Measurements from ENCODE around the gene GALNT18. TPM values are rescaled to one million over a fixed set of nuclear protein-coding genes. Genes with fewer than 3 reads are reported as not detected.

Gene GALNT18
- total and polyA plus RNA-seq, 2 of the 4 experiments (the other 2 are of a cell fraction): 9.5 to 11.3 TPM

DNA sequence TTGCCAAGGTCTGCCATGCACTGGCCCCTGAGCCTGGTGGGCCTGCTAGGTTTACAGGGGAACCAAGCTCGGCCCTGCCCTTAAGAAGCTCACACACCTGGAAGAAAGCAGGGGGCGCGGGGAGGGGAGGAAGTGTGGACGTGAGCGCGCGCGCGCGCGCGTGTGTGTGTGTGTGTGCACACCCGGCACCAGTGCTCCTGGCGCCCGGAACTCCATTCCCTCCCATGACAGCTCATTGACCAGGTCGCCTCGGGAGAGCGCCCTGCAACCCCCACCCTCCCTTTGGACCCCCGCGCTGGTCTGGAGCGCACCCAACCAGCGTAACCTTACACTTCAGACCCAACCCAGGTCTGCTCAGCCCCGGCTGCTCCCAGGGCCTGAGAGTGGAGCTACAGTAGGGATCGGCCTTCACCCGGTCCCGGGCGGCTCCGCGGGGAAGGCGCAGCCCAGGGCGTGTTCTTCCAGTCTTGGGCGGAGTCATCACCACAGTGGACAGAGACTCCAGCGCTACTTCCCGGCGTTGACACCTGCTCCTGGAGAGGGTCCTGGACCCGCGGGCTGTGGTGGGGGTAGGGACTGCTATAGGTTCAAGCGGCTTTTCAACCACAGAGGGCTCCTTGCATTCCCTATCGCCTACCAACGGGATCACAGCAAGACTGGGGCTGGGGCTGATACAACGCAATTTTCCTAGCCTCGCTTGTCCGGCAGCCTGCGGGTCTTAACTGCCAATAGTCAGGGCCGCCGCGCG lies 1.5 kb downstream of the GALNT18 start:
- Histone ChIP-seq H2BK120ac (ENCODE audit: low read depth, low read length) (no peak overlapping the region), H4K20me1 (ENCODE audit: insufficient read depth, low read length) (no peaks in the 10 kb centered on the region; the same call in 1 of the 2 replicates), H3K9me3 (ENCODE audit: control insufficient read depth, insufficient read depth, low read length) (no peaks in the 10 kb centered on the region), H4K91ac (ENCODE audit: insufficient read depth, low read depth, low read length) (no peak overlapping the region), H3K14ac (replicated peaks; ENCODE audit: low read depth, low read length) (no peak overlapping the region), H3K4ac (ENCODE audit: low read depth, low read length) (no peak overlapping the region), H3K18ac (ENCODE audit: low read depth, low read length) (no peak overlapping the region), H3K9ac (ENCODE audit: low read depth, low read length) (peak overlapping the region; percentile 10), H4K5ac (ENCODE audit: low read depth, low read length) (no peak overlapping the region), H3K9me1 (ENCODE audit: insufficient read depth, low read length) (0 out of 2 replicates have a peak, but pooled peaks cover 3% of the 10 kb centered on the region), H3K4me3 (ENCODE audit: insufficient read depth, low read depth, low read length) (peak overlapping the region; percentile 48), H3K79me1 (ENCODE audit: low read depth in 1 of 2, low read length in 2 of 2) (no peaks in the 10 kb centered on the region), H2AK5ac (ENCODE audit: low read depth, low read length) (no peak overlapping the region), H4K8ac (ENCODE audit: low read depth in 2 of 2, low read length in 2 of 2) (no peak overlapping the region), H3K4me2 (ENCODE audit: low read depth, low read length) (peak overlapping the region; percentile 86), H3K4me1 (ENCODE audit: control insufficient read depth, insufficient read depth, low read length) (peaks cover 4% of the 10 kb centered on the region), H3K36me3 (ENCODE audit: control insufficient read depth, insufficient read depth, low read length) (no peaks in the 10 kb centered on the region), H2BK20ac (ENCODE audit: low read depth, low read length) (no peak overlapping the region), H3K56ac (ENCODE audit: extremely low read depth, insufficient read depth, low read length) (no peak overlapping the region), H2BK5ac (ENCODE audit: low read depth, low read length, poor library complexity, severe bottlenecking) (no peak overlapping the region), H3K23ac (ENCODE audit: low read depth, low read length) (no peak overlapping the region), H2AFZ (replicated peaks; ENCODE audit: low read length, poor library complexity) (peak overlapping the region; percentile 91), H2BK15ac (ENCODE audit: low read depth, low read length) (no peak overlapping the region), H3K27ac (ENCODE audit: insufficient read depth, low read length) (no peak overlapping the region; the same call in 1 of the 2 replicates), H2AK9ac (replicated peaks; ENCODE audit: low read depth, low read length, poor library complexity) (no peak overlapping the region), H3K27me3 (ENCODE audit: control insufficient read depth, insufficient read depth, low read length) (peaks cover 20% of the 10 kb centered on the region)
- peak; percentile 12 for DNase-seq
- no TSS peak for BruUV-seq (replicated peaks)
- 3% methylated on average over 11 of the region's 48 CpGs; no CpG with 5 or more reads in 1 of the 2 experiments for WGBS, 2 experiments (ENCODE audit: extremely low coverage in 2 of 2, insufficient read length in 1 of 2)
- POLR2A ChIA-PET (ENCODE audit: unreplicated experiment): no interaction called here
- no peak for TF ChIP-seq MAZ (IDR thresholded peaks at IDR 0.05; ENCODE audit: borderline replicate concordance, low read depth, low read length)
- TF ChIP-seq BHLHE40 (IDR thresholded peaks at IDR 0.05; ENCODE audit: low read depth, low read length): no peak
- no peak for TF ChIP-seq SMC3 (IDR thresholded peaks at IDR 0.05; ENCODE audit: low read depth, low read length)
- TF ChIP-seq, protein P1, sequence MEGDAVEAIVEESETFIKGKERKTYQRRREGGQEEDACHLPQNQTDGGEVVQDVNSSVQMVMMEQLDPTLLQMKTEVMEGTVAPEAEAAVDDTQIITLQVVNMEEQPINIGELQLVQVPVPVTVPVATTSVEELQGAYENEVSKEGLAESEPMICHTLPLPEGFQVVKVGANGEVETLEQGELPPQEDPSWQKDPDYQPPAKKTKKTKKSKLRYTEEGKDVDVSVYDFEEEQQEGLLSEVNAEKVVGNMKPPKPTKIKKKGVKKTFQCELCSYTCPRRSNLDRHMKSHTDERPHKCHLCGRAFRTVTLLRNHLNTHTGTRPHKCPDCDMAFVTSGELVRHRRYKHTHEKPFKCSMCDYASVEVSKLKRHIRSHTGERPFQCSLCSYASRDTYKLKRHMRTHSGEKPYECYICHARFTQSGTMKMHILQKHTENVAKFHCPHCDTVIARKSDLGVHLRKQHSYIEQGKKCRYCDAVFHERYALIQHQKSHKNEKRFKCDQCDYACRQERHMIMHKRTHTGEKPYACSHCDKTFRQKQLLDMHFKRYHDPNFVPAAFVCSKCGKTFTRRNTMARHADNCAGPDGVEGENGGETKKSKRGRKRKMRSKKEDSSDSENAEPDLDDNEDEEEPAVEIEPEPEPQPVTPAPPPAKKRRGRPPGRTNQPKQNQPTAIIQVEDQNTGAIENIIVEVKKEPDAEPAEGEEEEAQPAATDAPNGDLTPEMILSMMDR (conservative IDR thresholded peaks at IDR 0.05; ENCODE audit: low read depth, low read length): no peak
- TF ChIP-seq RFX5 (IDR thresholded peaks at IDR 0.05; ENCODE audit: low read depth, low read length): no peak
- TF ChIP-seq FOS (IDR thresholded peaks at IDR 0.05; ENCODE audit: low read depth, low read length): no peak
- no peak for TF ChIP-seq NFE2L2 (IDR thresholded peaks at IDR 0.05; ENCODE audit: low read depth, low read length)
- no peak for TF ChIP-seq RAD21 (IDR thresholded peaks at IDR 0.05; ENCODE audit: low read length)
- TF ChIP-seq CHD1 (IDR thresholded peaks at IDR 0.05; ENCODE audit: low read depth, low read length): no peak
- TF ChIP-seq MAFK (IDR thresholded peaks at IDR 0.05; ENCODE audit: low read depth, low read length): no peak
- TF ChIP-seq, protein P2, sequence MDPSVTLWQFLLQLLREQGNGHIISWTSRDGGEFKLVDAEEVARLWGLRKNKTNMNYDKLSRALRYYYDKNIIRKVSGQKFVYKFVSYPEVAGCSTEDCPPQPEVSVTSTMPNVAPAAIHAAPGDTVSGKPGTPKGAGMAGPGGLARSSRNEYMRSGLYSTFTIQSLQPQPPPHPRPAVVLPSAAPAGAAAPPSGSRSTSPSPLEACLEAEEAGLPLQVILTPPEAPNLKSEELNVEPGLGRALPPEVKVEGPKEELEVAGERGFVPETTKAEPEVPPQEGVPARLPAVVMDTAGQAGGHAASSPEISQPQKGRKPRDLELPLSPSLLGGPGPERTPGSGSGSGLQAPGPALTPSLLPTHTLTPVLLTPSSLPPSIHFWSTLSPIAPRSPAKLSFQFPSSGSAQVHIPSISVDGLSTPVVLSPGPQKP (IDR thresholded peaks at IDR 0.05; ENCODE audit: borderline replicate concordance, low read depth, low read length): no peak
- TF ChIP-seq, protein P3, sequence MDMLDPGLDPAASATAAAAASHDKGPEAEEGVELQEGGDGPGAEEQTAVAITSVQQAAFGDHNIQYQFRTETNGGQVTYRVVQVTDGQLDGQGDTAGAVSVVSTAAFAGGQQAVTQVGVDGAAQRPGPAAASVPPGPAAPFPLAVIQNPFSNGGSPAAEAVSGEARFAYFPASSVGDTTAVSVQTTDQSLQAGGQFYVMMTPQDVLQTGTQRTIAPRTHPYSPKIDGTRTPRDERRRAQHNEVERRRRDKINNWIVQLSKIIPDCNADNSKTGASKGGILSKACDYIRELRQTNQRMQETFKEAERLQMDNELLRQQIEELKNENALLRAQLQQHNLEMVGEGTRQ (IDR thresholded peaks at IDR 0.05; ENCODE audit: low read depth, low read length): no peak
- TF ChIP-seq CEBPB (IDR thresholded peaks at IDR 0.05; ENCODE audit: low read depth, low read length): no peak
- no peak; the same call in 1 of the 2 replicates for TF ChIP-seq POLR2A (IDR thresholded peaks at IDR 0.05; ENCODE audit: low read depth, low read length)
- TF ChIP-seq MXI1 (IDR thresholded peaks at IDR 0.05; ENCODE audit: borderline replicate concordance, low read depth, low read length): no peak
- dilution Hi-C loops (cut with HindIII; ENCODE audit: low sequenced_read_pairs, unreplicated experiment) (no loop called here), intact Hi-C loops (cut with micrococcal nuclease) (loop anchor here (5.0 to 10.0 kb wide), 2 partner anchors 216 to 583 kb away; no protein-coding TSS in a partner anchor), in situ Hi-C loops (cut with MboI; ENCODE audit: low sequenced_read_pairs) (no loop called here)
- CTCF ChIA-PET: no interaction called here
- peak; percentile 44 for ATAC-seq (ENCODE audit: low read depth)

All from IMR-90 (cell line).